Stimulated activated CD4-positive, alpha-beta T cell treated with anti-CD3 and anti-CD28 coated beads, Interleukin-4, amount 100 ng/mL, for 4 hours (primary cell): Measurements from ENCODE around the gene MMP17.

Experiments
- DNase-seq, 2 experiments: peaks; one replicate each; pipeline ENCODE4 v3.0.0-alpha.2; 2020

The MMP17 gene

GRCh38 chr12:131830914-131831571 lies 2.9 kb downstream of the MMP17 start:
- peak; percentile 32 to 56 for DNase-seq

DNA sequence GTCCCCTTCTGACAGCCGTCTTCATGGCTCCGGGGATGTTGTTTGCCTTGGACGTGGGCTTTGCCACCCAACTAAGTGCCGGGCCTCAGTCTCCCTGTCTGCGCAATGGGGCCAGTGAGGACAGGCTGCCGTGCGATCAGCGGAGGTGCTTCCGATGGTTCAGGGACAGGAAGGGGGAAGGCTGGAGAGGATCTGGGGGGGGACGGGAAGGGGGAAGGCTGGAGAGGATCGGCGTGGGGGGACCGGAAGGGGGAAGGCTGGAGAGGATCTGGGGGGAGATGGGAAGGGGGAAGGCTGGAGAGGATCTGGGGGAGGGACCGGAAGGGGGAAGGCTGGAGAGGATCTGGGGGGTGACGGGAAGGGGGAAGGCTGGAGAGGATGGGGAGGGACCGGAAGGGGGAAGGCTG lies 3.4 kb downstream of the MMP17 start:
- no peak for DNase-seq

GRCh38 chr12:131832321-131833231 lies 4.4 kb downstream of the MMP17 start:
- DNase-seq: no peak

DNA sequence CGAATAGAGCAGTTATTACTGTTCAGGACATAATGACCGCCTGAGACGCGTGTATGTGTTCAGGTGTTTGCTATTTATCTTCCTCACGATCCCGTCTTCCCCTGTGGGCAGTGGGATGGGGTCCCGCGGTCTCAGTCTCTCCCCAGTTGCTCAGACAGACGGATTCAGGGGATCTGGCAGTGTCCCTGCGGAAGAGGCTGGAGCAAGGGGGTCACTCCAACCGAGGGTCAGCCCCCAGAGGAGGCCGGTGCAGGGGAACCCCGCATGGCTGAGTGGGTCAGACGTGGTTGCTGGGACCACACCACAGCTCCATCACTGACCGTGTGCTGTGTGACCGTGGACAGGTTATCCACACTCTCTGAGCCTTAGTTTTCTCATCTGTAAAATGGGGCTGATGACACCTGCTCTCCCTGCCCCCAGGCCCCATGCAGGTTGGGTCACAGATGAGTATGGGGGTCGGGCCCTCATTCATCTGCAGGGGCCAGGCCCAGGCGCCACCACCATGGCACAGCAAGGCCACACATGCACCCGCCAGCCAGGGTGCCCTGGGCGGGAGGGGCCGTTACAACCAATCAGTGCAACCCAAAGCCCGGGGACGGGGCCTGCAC lies 5.2 kb downstream of the MMP17 start:
- no peak for DNase-seq

DNA sequence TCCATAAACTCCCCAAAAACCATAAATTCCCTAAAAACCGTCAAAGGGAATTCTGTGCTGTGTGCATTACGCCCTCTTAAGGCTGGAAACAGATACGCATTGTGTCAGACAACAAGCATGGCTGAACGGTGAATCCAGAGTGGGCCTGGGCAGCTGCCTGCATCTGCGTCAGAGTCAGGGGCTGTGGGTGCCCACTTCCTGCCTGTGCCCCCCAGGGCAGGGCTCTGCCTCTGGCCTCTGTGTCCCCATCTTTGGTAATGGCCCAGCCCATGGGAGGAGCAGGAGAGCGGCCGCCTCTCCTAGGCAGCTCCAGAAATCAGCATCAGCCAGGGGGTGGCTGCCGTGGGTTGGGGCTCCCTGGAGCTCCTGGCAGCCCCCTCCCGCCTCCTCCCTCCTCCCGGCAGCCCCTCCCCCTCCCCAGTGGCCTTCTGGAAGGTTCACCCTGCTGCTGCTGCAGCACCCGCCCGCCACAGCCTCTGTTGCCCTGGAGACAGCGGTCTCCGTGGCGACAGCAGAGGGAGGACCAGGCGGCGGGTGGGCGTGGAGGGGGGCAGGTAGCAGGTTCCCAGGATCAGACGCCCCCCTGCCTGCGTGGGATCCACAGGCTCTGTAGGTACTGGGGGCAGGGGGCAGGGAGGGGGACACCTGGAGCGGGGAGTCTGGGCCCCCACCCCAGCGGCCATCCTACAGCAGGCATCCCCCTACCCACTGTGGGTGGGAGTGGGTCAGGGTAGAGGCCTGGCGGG lies 5.9 kb downstream of the MMP17 start:
- DNase-seq: no peak

DNA sequence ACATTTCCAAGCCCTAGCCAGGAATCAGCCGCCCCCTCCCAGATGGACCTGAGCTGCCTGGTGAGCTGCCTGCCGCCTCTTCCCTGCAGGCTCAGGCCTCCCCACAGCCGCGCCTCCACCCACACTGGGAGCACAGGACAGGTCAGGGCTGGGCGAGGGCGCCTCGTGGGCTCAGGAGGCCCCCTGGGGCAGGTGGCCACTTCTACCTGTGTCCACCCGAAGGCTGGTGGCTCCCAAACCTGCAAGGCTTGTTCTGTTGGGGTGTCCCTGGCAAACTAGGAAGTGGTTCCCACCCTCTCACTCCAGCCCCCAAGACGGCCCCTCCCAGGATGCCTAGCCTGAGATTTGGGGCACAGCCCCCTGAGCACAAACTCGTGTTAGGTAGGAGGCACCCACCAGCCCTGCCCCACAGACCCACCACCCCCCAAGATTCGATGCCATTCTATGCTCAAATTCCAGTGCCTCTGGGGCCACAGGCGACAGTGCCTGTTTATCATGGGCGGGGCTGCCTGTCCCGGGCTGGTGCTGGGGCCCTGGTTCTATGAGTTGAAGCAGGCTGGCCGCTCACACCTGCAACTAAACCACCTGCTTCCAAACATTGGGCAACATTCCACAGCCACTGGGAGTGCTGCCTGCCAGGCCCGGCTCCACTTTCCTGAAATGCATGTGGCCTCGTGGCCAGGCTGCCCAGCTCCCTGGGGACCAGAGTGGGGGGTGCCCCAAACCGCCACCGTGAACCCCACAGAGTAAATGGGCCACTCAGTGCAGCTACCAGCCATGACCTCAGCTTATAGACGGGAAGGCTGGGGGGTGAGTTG lies 6.8 kb downstream of the MMP17 start:
- DNase-seq: no peak

DNA sequence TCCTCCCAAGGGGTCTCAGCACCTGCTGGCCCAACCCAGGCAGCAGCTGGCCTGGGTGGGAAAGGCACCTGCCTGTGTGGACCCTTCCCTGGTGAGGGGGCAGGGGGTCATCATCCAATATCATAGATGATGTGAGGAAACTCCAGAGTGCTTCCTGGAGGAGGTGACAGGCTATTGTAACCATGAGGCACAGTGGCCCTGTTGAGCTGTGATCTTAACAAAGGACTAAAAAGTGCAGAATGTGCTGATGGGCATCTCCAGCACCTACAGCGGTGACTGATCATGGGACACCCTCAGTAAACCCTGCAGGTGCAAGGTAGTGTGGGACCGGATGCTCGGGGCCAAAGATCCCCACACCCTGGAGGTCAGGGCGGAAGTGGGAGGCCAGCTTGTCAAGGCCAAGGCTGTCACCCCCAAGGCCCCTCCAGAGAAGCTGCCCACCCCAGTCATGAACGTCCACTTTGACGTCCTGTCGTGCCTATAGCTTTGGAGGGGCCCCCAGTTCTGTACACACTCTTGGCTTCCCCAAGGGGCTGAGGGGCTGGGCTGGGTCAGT lies 7.5 kb downstream of the MMP17 start:
- DNase-seq: no peak

- no peak for DNase-seq
Observed at GRCh38 chr12:131836193-131836592, 8.0 kb downstream of the MMP17 start.

DNA sequence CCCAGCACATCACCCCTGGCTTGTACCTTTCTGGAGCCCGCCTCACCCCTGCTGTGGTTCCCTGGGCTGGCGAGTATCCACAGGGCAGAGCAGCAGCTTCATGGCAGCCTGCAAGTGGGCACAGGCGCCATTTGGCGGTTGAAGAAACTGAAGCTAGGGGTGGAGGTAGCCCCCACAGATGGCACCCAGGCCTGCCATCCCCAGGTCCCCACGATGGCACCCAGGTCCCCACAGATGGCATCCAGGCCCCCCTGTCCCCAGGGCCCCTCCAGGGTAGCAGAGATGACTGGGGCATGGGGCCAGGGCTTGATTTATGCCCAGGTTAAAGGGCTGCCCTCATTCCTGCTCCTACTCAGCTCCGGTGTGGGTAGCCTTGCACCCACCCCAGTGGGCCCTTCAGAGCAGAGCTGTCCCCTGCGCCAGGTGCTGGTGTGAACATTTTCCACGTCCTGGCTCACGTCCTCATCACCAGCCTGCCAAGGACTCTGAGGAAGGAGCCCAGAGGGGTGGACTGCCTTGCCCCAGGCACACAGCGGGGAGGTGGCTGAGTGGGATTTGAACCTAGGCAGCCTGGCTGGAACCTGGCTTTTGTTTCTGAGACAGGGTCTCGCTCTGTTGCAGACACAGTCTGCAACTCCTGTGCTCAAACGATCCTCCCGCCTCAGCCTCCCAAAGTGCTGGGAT lies 8.7 kb downstream of the MMP17 start:
- no peak for DNase-seq

GRCh38 chr12:131840643-131841416 lies 12.6 kb downstream of the MMP17 start:
- no peak for DNase-seq

DNA sequence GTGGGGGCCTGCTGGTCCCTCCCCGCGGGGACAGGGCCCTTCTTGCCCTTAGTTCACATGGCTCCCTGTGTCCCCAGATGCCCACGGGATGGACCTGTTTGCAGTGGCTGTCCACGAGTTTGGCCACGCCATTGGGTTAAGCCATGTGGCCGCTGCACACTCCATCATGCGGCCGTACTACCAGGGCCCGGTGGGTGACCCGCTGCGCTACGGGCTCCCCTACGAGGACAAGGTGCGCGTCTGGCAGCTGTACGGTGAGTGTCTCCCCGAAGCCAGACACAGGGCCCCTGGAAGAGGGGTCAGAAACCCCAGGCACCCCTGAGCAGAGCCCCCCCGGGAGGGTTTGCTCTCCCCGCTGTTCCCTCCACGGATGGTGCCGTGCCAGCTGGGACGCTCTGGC lies 13.4 kb downstream of the MMP17 start:
- DNase-seq: no peak

GRCh38 chr12:131842169-131842568 lies 14.0 kb downstream of the MMP17 start:
- no peak for DNase-seq

DNA sequence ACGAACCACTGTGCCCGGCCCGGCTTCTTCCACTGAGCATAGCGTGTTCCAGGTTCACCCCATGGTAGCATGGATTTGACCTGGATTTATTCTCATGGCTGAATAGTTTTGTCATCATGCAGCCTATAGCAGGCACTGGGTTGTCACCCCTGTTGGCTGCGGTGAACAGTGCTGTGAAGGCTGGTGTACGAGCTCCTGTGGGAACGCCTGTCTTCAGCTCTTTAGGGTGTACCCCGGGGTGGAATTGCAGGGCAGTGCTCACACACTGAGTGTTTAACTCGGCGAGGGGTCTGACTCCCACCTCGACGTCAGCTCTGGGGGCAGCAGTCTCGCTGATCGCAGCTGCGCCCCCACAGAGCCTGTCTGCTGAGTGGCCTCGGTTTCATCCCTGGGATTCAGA lies 15.3 kb downstream of the MMP17 start:
- DNase-seq: no peak

DNA sequence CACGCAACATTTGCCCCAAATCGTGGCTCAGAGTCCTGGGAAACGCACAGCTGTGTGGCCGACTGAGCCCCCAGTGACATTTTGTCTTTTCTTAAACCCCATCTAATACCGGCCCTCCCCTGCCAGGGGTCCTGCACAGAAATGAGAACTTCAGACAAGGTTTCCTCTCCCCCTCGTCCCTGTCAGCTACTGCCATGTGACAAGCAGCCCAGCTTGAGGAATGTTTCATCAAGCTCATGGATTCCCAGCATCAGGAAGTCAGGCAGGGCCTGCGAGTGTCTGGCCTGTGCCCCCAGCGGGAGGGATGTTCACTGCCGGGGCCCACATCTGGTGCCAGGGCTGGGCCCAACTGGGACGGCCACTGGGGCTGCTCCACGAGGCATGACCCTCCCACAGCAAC lies 15.9 kb downstream of the MMP17 start:
- DNase-seq: no peak

- DNase-seq: no peak
Observed at GRCh38 chr12:131844656-131845055, 16.5 kb downstream of the MMP17 start.

DNA sequence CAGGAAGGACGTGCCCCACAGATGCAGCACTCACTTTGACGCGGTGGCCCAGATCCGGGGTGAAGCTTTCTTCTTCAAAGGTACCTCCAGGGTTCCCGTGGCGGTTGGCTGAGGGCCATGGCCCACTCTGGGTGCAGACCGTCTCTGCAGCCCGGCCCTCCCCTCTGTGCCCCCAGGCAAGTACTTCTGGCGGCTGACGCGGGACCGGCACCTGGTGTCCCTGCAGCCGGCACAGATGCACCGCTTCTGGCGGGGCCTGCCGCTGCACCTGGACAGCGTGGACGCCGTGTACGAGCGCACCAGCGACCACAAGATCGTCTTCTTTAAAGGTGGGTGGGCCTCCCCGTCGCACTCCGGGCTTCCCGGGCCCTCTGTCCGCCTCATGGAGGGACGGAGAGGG lies 16.9 kb downstream of the MMP17 start:
- no peak for DNase-seq

GRCh38 chr12:131847456-131847855 lies 19.3 kb downstream of the MMP17 start:
- no peak for DNase-seq

DNA sequence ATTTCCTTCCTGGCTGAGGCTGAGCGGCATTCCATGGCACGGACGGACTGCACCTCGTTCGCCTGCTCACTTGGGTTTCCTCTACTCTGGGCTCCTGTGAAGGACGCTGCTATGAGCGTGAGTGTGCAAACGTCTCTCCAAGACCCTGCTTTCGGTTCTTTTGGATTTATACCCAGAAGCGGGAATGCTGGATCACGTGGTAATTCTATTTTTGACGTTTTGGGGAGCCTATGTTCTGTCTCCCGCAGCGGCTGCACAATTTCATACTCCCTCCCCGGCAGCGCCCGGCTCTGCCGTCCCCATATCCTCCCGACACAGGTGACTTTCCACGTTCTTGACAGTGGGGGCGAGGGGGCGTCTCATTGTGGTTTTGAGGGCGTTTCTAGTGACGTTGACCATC lies 20.6 kb downstream of the MMP17 start:
- no peak for DNase-seq

- no peak for DNase-seq
Observed at GRCh38 chr12:131849700-131850553, 21.7 kb downstream of the MMP17 start.
